ENCODE results near the gene ALPI.

The ALPI gene

GRCh38 chr2:232501794-232502390, 45.9 kb downstream of the ALPI start:
- no peak for DNase-seq (ENCODE audit: low spot score)
- TF ChIP-seq, protein P1, sequence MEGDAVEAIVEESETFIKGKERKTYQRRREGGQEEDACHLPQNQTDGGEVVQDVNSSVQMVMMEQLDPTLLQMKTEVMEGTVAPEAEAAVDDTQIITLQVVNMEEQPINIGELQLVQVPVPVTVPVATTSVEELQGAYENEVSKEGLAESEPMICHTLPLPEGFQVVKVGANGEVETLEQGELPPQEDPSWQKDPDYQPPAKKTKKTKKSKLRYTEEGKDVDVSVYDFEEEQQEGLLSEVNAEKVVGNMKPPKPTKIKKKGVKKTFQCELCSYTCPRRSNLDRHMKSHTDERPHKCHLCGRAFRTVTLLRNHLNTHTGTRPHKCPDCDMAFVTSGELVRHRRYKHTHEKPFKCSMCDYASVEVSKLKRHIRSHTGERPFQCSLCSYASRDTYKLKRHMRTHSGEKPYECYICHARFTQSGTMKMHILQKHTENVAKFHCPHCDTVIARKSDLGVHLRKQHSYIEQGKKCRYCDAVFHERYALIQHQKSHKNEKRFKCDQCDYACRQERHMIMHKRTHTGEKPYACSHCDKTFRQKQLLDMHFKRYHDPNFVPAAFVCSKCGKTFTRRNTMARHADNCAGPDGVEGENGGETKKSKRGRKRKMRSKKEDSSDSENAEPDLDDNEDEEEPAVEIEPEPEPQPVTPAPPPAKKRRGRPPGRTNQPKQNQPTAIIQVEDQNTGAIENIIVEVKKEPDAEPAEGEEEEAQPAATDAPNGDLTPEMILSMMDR (IDR thresholded peaks at IDR 0.05; ENCODE audit: extremely low read depth, missing control alignments) = no peak

GRCh38 chr2:232502511-232502910, 46.6 kb downstream of the ALPI start:
- TF ChIP-seq, protein P1 (IDR thresholded peaks at IDR 0.05; ENCODE audit: extremely low read depth, missing control alignments) = no peak
- no peak for DNase-seq (ENCODE audit: low spot score)

DNA sequence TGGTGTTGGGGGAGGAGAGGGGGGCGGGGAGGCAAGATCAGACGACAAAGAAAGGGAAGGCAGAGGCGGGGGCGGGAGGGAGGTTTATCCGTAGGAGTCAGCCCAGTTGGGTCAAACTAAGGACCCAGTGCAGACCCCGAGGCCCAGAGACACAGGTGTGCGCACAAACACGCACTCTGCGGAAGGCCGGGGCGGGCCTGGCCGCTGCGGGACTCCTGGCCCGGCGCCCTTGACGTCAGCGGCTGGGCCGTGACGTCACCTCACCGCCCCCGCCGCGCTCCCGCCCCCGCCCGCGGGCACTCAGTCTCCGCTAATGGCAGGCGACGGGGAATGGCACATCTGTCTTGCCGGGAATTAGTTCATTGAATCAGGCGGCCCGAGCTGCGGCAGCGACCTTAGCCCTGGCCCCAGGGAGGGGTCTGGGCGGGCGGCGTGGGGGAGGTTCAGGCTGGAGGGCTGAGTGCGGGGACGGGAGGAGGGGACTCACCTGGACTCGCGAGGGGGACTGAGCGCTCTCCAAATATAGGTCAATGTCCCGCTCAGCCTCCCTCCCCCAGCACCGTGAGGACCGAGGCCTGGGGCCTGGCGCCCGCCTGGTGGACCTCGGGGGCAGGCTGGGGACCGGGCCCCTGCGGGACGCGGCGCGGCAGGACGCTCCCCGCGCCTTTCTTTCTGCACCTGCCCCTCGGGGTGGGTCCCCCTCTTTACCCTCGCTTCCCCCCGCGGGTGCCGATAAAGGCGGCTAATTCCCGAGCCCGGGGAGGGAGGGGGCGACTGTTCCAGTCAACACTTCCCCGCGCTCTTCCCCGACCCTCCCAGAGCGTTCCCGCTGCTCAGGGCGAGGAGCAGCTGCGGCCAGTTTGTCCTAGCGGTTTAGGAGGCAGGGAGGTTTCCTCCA, 47.2 kb downstream of the ALPI start:
- TF ChIP-seq, protein P1 (IDR thresholded peaks at IDR 0.05; ENCODE audit: extremely low read depth, missing control alignments) = no peak
- DNase-seq (ENCODE audit: low spot score) = no peak

DNA sequence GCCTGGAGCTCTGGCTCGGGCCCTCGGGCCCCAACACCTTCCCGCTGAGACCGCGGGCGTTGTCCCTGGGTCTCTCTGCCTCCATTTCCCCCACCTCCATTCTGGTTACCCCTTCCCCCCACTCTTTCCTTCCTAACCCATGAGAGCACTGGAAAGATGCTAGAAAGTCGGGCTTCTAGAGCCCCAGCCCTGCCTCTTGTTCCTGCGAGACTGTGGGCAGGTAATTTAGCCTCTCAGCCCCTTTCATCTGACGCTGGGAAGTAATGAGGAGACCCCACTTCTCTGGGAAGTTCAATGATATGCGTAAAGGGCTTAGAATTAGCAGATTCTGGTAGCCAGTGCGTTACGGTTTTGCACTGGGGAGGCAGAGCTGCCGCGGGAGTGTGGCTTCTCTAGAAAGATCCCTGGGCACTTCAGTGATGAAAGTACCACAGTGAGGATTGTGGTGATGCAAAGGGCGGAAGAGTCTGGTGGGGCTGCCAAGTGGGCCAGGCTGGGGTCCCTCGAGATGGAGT, 47.9 kb downstream of the ALPI start:
- TF ChIP-seq, protein P1 (IDR thresholded peaks at IDR 0.05; ENCODE audit: extremely low read depth, missing control alignments) = no peak
- no peak for DNase-seq (ENCODE audit: low spot score)

GRCh38 chr2:232504438-232504837, 48.5 kb downstream of the ALPI start:
- no peak for DNase-seq (ENCODE audit: low spot score)

DNA sequence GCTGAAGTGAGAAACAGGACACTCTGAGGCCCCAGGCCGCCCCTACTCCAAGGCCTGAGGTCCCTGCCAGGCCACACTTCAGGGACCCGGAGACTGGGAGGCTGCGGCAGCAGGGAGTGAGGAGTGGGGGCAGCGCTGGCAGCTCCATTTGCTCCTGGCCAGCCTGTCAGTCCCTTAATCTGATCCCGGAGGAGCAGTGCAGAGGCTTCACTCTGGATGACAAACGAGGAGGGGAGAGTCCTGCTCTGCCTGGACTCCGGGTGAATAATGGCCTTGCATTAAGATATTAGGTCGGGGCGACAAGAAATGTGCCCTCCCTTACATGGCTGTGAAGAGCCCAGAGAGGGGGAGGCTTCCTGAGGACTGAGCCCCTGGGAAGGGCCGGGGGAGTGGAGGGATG, 49.9 kb downstream of the ALPI start:
- TF ChIP-seq, protein P1 (IDR thresholded peaks at IDR 0.05; ENCODE audit: extremely low read depth, missing control alignments) = no peak
- DNase-seq (ENCODE audit: low spot score) = no peak

More at GRCh38 chr2:232504438-232504837, 48.5 kb downstream of the ALPI start:
- TF ChIP-seq, protein P1 (IDR thresholded peaks at IDR 0.05; ENCODE audit: extremely low read depth, missing control alignments) = no peak

DNA sequence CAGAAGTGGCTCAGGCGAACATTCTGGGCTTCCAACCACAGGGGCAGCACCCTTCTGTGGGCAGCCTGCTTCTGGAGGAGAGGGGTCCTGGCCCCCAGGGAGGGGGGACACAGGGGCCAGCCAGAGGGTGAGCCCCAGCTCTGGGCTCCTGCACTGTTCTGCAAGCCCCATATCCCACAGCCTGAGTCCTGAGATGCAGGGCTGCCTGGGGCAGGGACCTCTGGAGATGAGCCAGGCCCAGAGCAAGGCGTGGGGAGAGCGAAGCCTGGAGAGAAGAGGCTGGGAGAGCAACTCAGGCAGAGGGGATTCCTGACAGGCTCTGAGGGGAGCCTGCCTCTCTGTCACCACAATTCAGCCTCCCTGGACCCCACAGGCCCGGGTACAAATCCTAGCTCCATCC, 50.8 kb downstream of the ALPI start:
- TF ChIP-seq, protein P1 (IDR thresholded peaks at IDR 0.05; ENCODE audit: extremely low read depth, missing control alignments) = no peak
- DNase-seq (ENCODE audit: low spot score) = no peak
